GM12873 (cell line): Measurements from ENCODE around the gene CROCC2.

Source experiments
- CTCF ChIP-seq: IDR thresholded peaks from 2 replicates; pipeline ENCODE4 v1.5.1; 2012; ENCODE audit warnings: low read depth, mild to moderate bottlenecking, moderate library complexity, low read length, control low read depth; ENCODE audit not compliant: insufficient read depth; ENCODE audit errors: missing control alignments

CROCC2 gene

GRCh38 chr2:240933966-240934700, 28.0 kb downstream of the CROCC2 start:
- TF ChIP-seq CTCF = no peak

GRCh38 chr2:240934701-240935102, 28.6 kb downstream of the CROCC2 start:
- no peak for TF ChIP-seq CTCF

- no peak for TF ChIP-seq CTCF
Observed at GRCh38 chr2:240935103-240935876, 29.2 kb downstream of the CROCC2 start.

DNA sequence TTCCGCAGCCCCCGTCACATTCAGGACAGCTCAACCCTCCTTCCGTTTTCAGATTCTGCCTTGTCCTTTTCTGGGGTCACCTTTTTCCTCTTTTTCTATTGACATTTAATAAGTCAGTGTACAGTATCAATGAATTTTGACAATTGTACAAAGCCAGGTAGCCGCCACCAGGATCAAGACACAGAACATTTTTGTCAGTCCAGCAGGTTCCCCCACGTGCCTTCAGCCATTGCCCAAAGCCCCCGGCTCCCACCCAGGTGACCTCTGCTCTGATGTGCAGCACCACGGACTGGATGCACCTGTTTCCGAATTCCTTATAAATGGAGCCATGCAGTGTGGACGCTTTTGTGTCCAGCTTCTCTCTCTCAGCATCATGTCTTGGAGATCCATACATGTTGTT, 30.0 kb downstream of the CROCC2 start:
- TF ChIP-seq CTCF = no peak

DNA sequence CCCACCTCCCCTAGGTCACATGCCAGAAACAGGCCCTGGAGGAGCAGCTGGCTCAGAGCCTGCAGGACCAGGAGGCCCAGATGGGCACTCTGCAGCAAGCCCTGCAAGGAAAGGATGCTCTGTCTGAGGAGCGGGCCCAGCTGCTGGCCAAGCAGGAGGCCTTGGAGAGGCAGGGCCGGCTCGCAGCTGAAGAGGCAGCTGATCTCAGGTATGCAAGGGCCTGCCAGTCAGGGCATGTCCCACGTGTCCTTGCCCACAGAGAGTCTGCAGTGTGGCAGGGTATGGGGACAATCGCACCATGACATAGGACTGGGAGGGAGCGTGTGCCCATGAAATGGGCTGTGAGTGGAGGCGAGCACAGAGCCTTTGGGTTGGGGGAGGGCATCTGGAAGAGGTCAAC, 39.9 kb downstream of the CROCC2 start:
- no peak for TF ChIP-seq CTCF

DNA sequence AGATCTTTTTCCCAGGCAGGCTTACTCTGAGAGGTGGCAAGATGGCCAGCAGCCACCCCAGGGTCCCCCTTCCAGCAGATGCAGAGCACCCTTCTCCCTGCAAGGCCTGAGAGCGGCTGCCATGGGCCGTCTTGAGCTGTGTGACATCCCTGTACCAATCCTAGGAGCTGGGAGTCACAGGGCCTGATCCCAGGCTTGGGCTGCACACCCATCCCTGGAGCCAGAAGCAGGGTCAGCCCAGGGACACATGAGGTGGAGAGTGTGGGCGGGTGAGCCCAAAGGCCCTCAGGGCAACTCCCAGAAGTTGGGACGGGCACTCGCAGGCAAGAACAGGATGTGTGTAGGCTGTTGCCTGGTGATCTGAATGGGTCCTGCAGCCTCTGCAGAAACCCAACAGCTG, 40.5 kb downstream of the CROCC2 start:
- TF ChIP-seq CTCF = no peak

DNA sequence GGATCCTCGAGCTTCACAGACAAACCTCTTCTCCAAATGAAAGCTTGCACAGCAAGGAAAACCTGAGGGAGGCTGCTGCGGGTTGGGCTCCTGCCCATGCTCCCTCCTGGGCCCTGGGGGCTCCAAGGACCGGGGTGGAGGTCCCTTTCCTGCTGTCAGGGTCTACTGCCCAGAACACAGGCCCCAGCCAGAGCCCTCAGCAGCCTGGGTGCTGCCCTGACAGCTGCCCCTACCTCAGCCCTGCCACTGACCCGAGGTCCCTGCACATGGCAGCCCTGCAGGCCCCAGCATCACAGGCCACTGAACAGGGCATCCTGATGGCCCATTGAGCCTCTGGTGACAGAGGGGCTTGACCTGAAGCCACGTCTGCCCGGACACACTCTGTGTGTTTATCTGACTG, 41.0 kb downstream of the CROCC2 start:
- TF ChIP-seq CTCF = no peak
